B cell (primary cell): ENCODE data around the gene SUSD3.

Source experiments
- EZH2 ChIP-seq: IDR thresholded peaks from 2 replicates; pipeline ENCODE4 v1.6.1; 2012; ENCODE audit warnings: borderline replicate concordance, low read depth, mild to moderate bottlenecking, moderate library complexity, low read length; ENCODE audit not compliant: insufficient read depth, poor library complexity, severe bottlenecking
- TF ChIP-seq, protein P1 (sequence below): fragments of 200-600 bp; IDR thresholded peaks from one replicate; pipeline ENCODE4 v1.8.0; 2022; ENCODE audit warnings: antibody characterized with exemption, mild to moderate bottlenecking

DNA sequence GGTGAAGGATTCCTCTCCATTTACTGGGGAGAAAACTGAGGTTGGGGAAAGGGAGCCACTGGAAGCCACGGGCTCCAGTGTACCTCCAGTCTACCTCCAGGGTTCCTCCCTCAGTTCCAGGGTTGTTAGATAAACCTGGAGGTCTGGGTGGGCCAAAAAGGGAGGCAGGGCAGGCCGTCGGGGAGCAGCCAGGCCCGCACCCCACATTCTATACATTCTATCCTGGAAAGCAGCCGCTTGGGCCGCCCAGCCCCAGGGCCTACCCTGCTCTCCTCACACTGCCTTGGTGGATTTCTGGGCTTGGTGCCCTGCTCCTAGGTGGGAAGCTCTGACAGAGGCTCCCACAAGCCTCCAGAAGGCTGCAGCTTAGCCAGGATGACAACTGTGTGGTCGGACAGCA is 18.1 kb upstream of the SUSD3 start:
- TF ChIP-seq, protein P1, sequence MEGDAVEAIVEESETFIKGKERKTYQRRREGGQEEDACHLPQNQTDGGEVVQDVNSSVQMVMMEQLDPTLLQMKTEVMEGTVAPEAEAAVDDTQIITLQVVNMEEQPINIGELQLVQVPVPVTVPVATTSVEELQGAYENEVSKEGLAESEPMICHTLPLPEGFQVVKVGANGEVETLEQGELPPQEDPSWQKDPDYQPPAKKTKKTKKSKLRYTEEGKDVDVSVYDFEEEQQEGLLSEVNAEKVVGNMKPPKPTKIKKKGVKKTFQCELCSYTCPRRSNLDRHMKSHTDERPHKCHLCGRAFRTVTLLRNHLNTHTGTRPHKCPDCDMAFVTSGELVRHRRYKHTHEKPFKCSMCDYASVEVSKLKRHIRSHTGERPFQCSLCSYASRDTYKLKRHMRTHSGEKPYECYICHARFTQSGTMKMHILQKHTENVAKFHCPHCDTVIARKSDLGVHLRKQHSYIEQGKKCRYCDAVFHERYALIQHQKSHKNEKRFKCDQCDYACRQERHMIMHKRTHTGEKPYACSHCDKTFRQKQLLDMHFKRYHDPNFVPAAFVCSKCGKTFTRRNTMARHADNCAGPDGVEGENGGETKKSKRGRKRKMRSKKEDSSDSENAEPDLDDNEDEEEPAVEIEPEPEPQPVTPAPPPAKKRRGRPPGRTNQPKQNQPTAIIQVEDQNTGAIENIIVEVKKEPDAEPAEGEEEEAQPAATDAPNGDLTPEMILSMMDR: no peak
- no peak for TF ChIP-seq EZH2
